SIG-M5 treated with dmso at 0.1 percent for 504 hours (cell line): ENCODE results near the gene IL6R.
"Not testable (repeated sequence)": the region's sequence is repeated elsewhere in the genome, so short reads cannot be mapped to it uniquely, and the experiment has no call there.

ENCODE experiments used
- DNase-seq: peaks from one replicate; lab custom pipeline; 2025; ENCODE audit not compliant: unreplicated experiment; lab: John Stamatoyannopoulos, UW

IL6R gene

GRCh38 chr1:154406572-154406879, 1.4 kb downstream of the IL6R start:
- DNase-seq, result no peak

DNA sequence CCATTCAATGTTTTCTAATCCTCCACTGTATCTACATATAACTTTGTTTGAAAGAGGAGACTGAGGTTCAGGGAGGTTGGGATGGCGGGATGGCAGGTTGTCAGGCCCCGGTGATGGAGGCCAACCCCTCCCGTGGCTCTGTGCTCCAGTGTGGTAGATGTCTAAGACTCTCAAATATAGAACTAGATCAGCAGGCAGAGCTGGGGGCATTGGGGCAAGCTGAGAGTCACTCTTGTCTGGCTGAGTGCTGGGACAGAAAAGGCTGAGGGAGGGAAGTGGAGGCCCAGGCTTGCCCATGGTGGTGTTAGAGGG, 1.7 kb downstream of the IL6R start:
- DNase-seq, result no peak

DNA sequence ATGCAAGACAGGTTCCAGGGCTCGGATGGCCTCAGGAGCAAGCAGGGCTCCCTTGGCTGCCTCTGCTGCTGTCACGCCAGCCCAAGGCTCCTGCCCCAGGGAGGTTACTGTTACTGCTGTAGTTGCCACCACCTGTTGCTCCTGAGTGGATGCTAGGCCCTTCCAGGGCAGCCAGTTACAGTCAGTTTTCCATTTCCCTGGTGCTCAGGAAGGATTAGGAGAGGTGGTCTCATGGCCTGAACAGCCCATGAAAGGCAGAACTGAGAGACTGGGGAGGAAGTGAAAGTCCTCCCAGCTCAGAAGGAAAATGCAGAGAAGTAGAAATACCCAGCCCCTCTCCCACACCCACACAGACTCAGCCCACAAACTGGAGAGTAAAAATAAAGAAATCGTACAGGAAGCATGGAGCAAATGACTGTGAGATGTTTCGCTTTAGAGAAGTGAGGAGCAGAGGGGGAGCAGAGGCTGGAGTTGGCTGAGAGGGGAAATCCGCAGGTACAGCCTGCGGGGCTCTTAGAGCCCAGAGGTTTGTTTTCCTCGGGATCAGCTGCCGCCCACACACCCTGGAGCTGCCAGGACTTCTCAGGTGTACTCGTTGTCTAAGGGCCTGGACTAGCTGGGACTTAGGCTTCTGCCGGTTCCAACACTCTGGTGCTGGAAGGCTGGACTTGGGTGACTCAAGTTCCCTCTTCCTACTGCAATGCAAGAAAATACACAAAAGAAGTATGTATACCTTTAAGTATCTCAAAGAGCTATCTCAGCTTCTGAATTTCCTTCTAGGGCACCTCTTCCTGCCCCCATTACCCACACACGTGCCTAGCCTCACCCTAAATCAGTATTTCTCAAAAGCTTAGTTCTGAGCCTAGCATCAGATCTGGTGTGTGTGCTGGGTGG, 2.3 kb downstream of the IL6R start:
- DNase-seq, result peak; percentile 100

DNA sequence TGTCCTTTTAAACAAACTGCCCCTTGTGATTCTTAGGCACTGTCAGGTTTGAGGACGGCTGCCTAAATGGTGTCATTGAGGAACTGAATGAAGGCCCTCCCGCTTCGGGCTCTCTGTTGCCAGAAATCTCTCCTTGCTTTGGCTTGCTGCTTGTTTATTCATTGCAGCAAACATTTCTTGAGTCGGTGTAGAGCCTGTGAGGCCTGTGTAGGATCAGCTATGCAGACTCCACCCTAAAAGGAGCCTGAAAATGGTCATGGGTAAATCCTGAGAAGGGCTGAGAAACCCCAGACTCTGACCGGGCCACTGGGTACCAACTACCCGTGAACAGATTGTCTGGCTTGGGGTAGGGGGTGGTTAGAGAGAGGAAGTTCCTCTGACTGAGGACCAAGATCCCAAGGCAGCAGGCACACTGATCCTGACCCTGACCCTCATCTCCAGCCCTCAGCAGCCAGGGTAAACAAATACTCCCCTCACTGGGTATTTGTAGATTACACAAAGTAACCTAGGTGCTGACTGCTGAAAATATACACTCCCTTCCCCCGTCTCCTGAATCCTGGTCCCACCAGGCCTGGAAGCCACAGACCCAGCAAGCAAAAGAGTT, 3.1 kb downstream of the IL6R start:
- DNase-seq, result peak; percentile 29

DNA sequence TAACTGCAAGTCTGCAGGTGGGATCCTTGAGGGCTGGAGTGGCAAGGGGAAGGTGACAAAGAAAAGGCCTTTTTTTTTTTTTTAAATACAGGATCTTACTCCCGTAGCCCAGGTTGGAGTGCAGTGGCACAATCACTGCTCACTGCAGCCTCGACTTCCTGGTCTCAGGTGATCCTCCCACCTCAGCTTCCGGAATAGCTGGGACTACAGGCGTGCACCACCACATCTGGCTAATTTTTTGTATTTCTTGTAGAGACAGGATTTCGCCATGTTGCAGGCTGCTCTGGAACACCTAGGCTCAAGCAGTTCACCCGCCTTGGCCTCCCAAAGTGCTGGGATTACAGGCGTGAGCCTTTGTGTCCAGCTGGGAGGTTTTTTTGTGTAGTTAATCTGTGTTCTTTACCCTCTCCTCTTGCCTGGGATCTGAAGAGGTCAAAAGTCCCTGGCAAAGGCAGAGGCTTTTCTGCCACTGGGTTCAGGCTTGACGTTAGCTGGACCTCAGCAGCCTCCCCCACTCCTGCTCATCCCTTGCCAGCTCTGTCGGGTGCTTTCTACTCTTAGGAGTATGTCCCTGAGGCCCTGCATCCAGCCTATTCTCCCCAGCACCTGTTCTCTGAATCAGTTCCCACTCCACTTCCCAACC, 5.2 kb downstream of the IL6R start:
- DNase-seq, result no peak

- no peak for DNase-seq
These were observed 6.4 kb downstream of the IL6R start for GRCh38 chr1:154411525-154411924.

GRCh38 chr1:154413177-154413783, 8.1 kb downstream of the IL6R start:
- DNase-seq, result no peak

GRCh38 chr1:154414606-154415005, 9.5 kb downstream of the IL6R start:
- no peak for DNase-seq

DNA sequence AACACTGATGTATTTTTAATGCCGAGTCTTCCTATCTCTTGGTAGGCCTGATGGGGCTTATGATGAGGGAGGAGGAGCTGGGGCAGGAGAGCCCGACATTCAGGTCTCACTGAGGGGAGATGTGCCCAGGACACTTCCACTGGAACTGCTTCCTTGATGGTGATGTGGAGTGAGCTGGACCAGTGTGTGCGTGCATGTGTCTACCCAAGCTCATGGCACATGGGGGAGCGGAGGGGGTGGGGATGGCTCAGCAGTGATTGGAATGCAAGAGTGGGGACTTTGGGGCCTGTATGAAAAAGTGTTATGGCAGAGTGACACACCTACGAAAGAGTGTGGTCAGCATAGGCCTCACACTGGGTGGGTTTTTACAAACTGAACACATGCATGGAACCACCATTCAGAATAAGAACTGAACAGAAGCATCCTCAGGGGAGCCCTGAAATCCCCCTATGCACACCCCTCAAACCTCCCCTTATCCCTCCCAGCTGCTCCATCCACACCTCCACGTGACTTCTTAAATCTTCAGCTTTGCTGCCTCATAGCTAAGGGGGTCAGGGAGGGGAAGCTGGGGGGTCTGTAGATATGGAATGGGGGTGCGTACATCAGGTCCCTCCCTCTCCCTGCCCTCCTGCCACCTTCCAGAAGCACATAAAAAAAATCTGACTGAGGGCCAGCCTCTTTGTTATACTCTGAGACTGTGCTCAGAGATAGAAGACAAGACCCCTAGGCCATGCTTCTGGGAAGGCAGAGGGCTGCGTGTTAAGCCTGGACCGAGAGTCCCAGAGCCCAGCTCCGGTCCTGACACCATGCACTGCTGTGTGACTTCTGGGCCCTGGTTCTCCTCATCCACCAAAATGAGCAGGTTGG, 11.6 kb downstream of the IL6R start:
- DNase-seq, result no peak

DNA sequence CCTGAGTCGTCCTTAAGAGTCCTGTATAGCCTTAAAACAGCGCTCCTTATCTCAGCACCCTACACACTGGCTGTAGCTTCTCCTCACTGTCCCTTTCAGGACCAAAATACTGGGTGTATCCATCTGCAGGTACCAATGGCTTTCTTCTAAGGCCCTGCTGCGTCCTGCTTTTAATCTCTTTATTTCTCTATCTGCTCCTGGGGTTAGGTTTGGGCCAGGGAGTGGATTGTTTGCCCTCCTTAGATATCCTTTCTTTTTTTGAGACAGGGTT, 12.1 kb downstream of the IL6R start:
- no peak for DNase-seq

DNA sequence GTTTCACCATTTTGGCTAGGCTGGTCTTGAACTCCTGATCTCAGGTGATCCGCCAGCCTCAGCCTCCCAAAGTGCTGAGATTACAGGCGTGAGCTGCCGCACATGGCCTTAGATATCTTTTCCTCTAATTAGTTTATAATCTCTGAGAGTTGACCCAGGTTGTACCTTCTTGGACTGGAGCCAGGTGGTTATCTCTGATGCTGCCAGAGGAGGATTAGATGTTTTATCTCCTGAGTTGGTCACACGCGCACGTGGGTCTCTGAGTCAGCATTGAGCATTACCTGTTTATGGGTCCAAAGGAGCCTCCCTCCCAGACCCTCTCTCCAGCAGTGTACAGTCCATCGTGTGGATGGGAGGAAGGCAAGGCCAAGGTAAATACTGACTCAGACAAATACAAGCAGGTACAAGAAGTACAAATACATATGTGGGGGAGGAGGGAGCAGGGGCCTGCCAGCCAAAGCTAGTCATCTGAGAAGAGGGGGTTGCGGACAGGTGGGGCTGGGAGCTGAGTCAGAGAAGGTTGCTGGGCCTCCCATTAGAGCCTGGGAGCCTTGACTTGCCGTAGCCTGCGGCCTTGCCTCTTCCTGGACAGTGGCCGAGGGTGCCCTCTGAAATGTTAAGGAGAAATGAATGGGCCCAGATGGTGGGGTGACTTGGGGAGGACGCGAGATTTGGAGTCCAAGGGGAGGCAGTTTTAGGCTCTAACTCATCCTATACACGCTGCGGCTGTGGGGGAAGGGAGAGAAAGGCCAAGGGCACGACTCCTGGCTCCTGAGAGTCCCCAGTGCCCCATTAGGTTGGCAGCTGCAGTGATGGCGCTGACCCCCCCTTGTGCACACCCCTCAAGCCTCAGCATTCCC, 13.1 kb downstream of the IL6R start:
- peak; percentile 56 for DNase-seq

DNA sequence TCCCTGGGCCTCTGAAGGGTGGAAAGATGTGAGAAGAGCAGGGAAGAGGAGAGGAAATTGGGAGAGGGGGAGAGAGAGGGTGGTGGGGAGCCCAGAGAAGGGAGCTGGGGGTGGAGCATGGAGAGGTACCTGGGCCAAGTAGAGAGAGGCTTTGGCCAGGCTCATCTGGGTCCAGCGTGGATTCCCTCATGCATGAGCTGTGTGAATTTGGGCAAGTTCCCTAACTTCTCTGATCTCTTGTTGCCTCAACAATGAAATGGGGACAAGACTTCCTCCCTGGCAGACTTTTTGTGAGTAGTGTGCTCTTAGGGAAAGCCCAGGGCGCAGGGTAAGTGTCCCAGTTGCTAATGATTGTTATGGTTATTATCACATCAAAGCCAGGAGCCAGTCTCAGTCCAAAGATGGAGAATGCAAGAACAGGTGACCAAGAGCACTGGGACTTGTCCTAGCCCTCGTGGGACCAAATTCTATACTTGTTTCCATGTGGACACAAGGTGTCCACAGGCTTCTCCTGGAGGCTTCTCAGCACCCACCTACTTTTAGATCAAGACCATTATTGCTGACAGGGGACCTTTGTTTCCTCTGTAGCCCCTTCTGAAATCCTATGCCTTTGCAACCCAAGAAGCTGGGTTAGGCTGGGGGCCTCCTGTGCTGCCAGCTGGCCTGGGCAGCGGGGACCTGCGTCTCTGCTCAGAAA, 13.9 kb downstream of the IL6R start:
- no peak for DNase-seq

GRCh38 chr1:154419620-154420571, 14.8 kb downstream of the IL6R start:
- DNase-seq, result peak; percentile 82

- no peak for DNase-seq
These were observed 16.1 kb downstream of the IL6R start for GRCh38 chr1:154420961-154421924.

DNA sequence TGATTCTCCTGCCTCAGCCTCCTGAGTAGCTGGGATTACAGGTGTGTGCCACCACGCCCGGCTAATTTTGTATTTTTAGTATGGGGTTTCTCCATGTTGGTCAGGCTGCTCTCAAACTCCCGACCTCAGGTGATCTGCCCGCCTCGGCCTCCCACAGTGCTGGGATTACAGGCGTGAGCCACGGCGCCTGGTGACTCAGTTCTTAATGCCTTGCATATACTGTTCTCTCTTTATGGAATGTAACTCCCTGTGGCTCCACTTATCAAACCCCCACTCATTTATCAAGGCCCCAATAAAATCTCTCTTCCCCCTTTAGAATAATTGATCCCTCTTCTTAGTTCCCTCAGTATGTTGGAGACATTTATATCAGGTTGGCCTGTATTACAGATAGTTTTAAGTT, 16.9 kb downstream of the IL6R start:
- DNase-seq, result not testable (repeated sequence)

- DNase-seq, result no peak
These were observed 17.4 kb downstream of the IL6R start for GRCh38 chr1:154422521-154422920.

GRCh38 chr1:154423304-154423987, 18.3 kb downstream of the IL6R start:
- no peak for DNase-seq
